ENCODE measurements around the gene IGFBP5. TPM values are rescaled to one million over a fixed set of nuclear protein-coding genes. Genes with fewer than 3 reads are reported as not detected.

IGFBP5 gene
- total RNA-seq, 1 experiment from 2014 or later, result 3.9 TPM

DNA sequence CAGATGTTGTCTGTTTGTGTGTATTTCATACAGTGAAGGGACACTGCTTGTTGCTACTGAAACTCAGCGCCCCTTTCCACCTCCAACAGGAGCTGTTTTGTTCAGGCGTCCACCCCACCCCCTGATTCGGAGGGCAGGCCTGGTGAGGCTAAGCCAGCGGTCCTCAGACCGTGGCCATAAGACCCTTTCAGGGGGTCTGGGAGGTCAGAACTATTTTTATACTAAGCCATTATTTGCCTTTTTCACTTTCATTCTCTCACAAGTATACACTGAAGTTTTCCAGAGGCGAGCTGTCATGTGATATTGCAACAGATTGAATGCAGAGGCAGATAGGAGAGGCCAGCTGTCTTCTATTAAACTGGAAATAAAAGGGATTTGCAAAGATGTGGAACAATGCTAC is 39.7 kb upstream of the IGFBP5 start:
- BruUV-seq (replicated peaks), result no TSS peak
- no peaks in the 10 kb centered on the region for H3K9me2 ChIP-seq (ENCODE audit: insufficient read depth)
- H3K36me3 ChIP-seq (ENCODE audit: control insufficient read depth in 1 of 2, insufficient read depth in 2 of 2, low read length in 2 of 2), result no peaks in the 10 kb centered on the region
- no peaks in the 10 kb centered on the region for H3K9me3 ChIP-seq (ENCODE audit: control insufficient read depth in 1 of 2, insufficient read depth in 1 of 2, low read depth in 1 of 2, low read length in 2 of 2)
- ATAC-seq, result no peak
- ChIA-PET POLR2A (no interaction called here), CTCF (no interaction called here), RAD21 (ENCODE audit: low non-redundant PET in 1 of 2, low total read pairs in 2 of 2, uncharacterized antibody in 2 of 2, unreplicated experiment in 2 of 2) (no interaction called here)
- H3K27me3 ChIP-seq (ENCODE audit: insufficient read depth, low read length), result peaks cover 67% of the 10 kb centered on the region
- no peaks in the 10 kb centered on the region for H3K4me1 ChIP-seq (ENCODE audit: control insufficient read depth in 1 of 2, insufficient read depth in 2 of 2, low read length in 2 of 2)
- TF ChIP-seq SRF (IDR thresholded peaks at IDR 0.05; ENCODE audit: low read depth) (no peak), ZFX (IDR thresholded peaks at IDR 0.05) (no peak), RAD21 (IDR thresholded peaks at IDR 0.05; ENCODE audit: low read depth) (no peak), EZH2phosphoT487 (IDR thresholded peaks at IDR 0.05; ENCODE audit: borderline replicate concordance) (no peak)
- TF ChIP-seq, protein P1, sequence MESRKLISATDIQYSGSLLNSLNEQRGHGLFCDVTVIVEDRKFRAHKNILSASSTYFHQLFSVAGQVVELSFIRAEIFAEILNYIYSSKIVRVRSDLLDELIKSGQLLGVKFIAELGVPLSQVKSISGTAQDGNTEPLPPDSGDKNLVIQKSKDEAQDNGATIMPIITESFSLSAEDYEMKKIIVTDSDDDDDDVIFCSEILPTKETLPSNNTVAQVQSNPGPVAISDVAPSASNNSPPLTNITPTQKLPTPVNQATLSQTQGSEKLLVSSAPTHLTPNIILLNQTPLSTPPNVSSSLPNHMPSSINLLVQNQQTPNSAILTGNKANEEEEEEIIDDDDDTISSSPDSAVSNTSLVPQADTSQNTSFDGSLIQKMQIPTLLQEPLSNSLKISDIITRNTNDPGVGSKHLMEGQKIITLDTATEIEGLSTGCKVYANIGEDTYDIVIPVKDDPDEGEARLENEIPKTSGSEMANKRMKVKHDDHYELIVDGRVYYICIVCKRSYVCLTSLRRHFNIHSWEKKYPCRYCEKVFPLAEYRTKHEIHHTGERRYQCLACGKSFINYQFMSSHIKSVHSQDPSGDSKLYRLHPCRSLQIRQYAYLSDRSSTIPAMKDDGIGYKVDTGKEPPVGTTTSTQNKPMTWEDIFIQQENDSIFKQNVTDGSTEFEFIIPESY (IDR thresholded peaks at IDR 0.05; ENCODE audit: extremely low read depth, insufficient replicate concordance, low read length), result no peak
- no peaks in the 10 kb centered on the region for H3K79me2 ChIP-seq (ENCODE audit: insufficient read depth, low read length)
- H3K4me2 ChIP-seq (ENCODE audit: low read length), result no peak overlapping the region
- H3K27ac ChIP-seq (ENCODE audit: low read depth, low read length), result no peak overlapping the region
- intact Hi-C loops (cut with micrococcal nuclease), result no loop called here
- H4K20me1 ChIP-seq (ENCODE audit: insufficient read depth), result no peaks in the 10 kb centered on the region
- no peak for DNase-seq (ENCODE audit: low read depth, low spot score)
- H2AFZ ChIP-seq (ENCODE audit: low read depth, low read length, poor library complexity, severe bottlenecking), result no peak overlapping the region
- H3K4me3 ChIP-seq (replicated peaks in 1 of 2; ENCODE audit: low read depth in 1 of 2, low read length in 2 of 2), result no peak overlapping the region
- no peak overlapping the region for H3K9ac ChIP-seq (ENCODE audit: low read length)

DNA sequence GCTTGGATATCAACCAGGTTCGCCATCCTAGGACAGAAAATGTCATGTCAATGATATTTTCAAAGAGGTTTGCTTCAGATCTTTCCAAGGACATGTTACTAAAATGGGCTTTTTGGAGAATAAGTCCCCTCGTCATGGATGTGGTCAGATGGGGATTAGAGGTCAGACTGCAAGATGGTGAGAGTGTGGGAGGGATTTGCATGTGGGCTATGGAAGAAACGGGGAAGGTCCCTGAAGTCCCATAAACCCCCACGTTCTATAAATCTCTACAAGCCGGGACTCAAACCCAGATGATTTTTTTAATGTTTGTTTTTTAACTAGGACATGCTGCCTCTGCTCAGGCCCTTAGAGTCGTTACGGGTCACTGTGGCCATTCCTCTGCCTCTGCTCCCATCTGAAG is 37.7 kb upstream of the IGFBP5 start:
- ATAC-seq, result no peak
- Histone ChIP-seq H3K4me2 (ENCODE audit: low read length) (no peak overlapping the region), H2AFZ (ENCODE audit: low read depth, low read length, poor library complexity, severe bottlenecking) (no peak overlapping the region), H3K27me3 (ENCODE audit: insufficient read depth, low read length) (peaks cover 56% of the 10 kb centered on the region), H3K9me2 (ENCODE audit: insufficient read depth) (no peaks in the 10 kb centered on the region), H3K9me3 (ENCODE audit: control insufficient read depth in 1 of 2, insufficient read depth in 1 of 2, low read depth in 1 of 2, low read length in 2 of 2) (no peaks in the 10 kb centered on the region), H3K4me3 (replicated peaks in 1 of 2; ENCODE audit: low read depth in 1 of 2, low read length in 2 of 2) (no peak overlapping the region), H3K79me2 (ENCODE audit: insufficient read depth, low read length) (no peaks in the 10 kb centered on the region), H3K4me1 (ENCODE audit: control insufficient read depth in 1 of 2, insufficient read depth in 2 of 2, low read length in 2 of 2) (no peaks in the 10 kb centered on the region), H4K20me1 (ENCODE audit: insufficient read depth) (no peaks in the 10 kb centered on the region), H3K36me3 (ENCODE audit: control insufficient read depth in 1 of 2, insufficient read depth in 2 of 2, low read length in 2 of 2) (no peaks in the 10 kb centered on the region), H3K9ac (ENCODE audit: low read length) (no peak overlapping the region), H3K27ac (ENCODE audit: low read depth, low read length) (no peak overlapping the region)
- POLR2A ChIA-PET, result no interaction called here
- RAD21 ChIA-PET (ENCODE audit: low non-redundant PET in 1 of 2, low total read pairs in 2 of 2, uncharacterized antibody in 2 of 2, unreplicated experiment in 2 of 2), result no interaction called here
- BruUV-seq (replicated peaks), result no TSS peak
- intact Hi-C loops (cut with micrococcal nuclease), result no loop called here
- DNase-seq (ENCODE audit: low read depth, low spot score), result no peak
- CTCF ChIA-PET, result no interaction called here
- TF ChIP-seq RAD21 (IDR thresholded peaks at IDR 0.05; ENCODE audit: low read depth), result no peak
- TF ChIP-seq POLR2A (IDR thresholded peaks at IDR 0.05; ENCODE audit: borderline replicate concordance, extremely low read depth, insufficient read depth, insufficient read length), result no peak
- no peak for TF ChIP-seq ZNF274 (IDR thresholded peaks at IDR 0.05; ENCODE audit: low read depth, low read length)
- TF ChIP-seq POLR2AphosphoS5 (IDR thresholded peaks at IDR 0.05; ENCODE audit: low read depth, low read length), result no peak
- no peak for TF ChIP-seq TCF7L2 (IDR thresholded peaks at IDR 0.05; ENCODE audit: borderline replicate concordance, extremely low read depth, insufficient read depth, insufficient read length)
- no peak for TF ChIP-seq JUND (IDR thresholded peaks at IDR 0.05)
- TF ChIP-seq SRF (IDR thresholded peaks at IDR 0.05; ENCODE audit: low read depth), result no peak
- TF ChIP-seq EZH2 (IDR thresholded peaks at IDR 0.05), result no peak
- TF ChIP-seq, protein P2, sequence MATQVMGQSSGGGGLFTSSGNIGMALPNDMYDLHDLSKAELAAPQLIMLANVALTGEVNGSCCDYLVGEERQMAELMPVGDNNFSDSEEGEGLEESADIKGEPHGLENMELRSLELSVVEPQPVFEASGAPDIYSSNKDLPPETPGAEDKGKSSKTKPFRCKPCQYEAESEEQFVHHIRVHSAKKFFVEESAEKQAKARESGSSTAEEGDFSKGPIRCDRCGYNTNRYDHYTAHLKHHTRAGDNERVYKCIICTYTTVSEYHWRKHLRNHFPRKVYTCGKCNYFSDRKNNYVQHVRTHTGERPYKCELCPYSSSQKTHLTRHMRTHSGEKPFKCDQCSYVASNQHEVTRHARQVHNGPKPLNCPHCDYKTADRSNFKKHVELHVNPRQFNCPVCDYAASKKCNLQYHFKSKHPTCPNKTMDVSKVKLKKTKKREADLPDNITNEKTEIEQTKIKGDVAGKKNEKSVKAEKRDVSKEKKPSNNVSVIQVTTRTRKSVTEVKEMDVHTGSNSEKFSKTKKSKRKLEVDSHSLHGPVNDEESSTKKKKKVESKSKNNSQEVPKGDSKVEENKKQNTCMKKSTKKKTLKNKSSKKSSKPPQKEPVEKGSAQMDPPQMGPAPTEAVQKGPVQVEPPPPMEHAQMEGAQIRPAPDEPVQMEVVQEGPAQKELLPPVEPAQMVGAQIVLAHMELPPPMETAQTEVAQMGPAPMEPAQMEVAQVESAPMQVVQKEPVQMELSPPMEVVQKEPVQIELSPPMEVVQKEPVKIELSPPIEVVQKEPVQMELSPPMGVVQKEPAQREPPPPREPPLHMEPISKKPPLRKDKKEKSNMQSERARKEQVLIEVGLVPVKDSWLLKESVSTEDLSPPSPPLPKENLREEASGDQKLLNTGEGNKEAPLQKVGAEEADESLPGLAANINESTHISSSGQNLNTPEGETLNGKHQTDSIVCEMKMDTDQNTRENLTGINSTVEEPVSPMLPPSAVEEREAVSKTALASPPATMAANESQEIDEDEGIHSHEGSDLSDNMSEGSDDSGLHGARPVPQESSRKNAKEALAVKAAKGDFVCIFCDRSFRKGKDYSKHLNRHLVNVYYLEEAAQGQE (IDR thresholded peaks at IDR 0.05; ENCODE audit: low read depth), result no peak
- TF ChIP-seq ELF1 (IDR thresholded peaks at IDR 0.05; ENCODE audit: borderline replicate concordance, low read depth), result no peak
- TF ChIP-seq ZFX (IDR thresholded peaks at IDR 0.05), result no peak
- no peak for TF ChIP-seq YY1 (IDR thresholded peaks at IDR 0.05; ENCODE audit: extremely low read depth, insufficient replicate concordance, low read depth, low read length)
- TF ChIP-seq SIN3A (IDR thresholded peaks at IDR 0.05; ENCODE audit: low read depth), result no peak
